Activated naive CD4-positive, alpha-beta T cell (primary cell): ENCODE results near the gene LAMA3.

Experiments
- DNase-seq, 4 experiments: peaks; one replicate each; lab custom pipeline; 2025; lab: John Stamatoyannopoulos, UW

LAMA3 gene

DNA sequence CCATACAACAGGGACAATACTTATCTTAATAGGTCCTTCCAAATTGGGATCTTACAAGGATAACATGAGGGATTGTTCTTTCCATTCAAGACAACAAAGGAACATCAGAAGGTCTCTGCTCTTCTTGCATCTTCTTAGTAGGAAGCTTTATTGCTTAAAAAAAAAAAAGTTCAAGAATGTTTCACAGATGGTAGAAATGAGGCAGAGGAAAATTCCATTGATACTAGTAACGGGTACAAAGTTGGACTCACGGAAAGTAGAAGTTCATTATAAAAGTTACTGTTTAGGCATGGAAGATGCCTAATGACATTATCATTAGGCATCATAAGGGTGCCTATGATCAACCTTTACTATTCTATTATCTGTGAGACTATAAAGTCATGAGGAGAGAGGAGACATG lies 136.2 kb downstream of the LAMA3 start:
- no peak for DNase-seq

DNA sequence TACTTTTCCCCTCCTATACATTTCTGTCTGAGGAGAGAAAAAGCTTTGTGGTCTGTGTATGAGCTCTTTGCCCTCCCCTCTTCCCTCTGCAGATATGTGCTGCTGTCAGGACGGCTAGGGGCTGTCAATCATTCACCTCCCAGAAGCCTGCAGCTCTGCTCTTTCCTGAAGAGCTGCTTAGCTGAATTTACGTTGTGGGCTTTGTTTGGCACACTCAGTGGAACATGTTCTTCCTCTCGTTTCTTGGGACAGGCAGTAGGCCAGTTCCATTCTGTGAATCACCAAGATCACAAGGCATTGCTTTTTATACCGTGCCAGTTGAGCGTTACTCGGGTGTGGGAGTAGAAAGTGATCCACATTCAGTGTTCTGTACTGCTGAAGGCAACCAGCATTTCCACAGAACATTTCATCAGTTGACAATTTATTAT lies 136.7 kb downstream of the LAMA3 start:
- DNase-seq = no peak

DNA sequence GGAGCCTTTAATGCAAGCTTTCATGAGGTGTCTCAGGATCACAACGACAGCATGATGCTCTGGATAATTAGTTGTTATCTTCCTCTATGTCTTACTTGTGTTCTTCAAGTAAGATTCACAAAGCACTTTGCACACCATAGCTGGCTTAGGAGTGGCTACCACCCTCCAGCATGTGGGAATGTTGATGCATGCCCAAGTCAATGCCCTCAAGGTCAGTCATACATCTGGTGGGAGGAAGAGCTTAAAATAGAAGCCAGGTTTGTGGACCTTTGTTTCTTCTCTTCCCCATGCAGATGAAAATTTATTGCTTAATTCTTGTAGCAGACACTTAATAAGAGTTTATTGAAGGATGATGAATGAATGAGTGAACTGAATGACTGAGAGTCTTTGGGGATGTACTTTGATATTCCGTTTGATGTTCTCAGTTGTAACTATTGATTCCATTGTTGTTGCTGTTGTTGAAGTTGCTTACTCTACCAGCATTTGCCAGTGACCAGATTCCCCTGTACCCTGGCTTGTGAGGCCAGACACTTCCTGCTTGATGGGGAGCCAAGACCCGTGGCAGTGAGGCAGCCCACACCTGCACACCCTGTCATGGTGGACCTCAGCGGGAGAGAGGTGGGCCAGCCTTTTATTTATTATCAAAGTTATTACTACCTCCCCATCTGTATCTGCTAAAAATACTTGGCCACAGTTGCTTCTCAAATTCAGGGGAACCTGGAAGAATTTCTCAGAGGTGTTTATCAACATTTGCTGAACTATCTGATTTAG lies 137.8 kb downstream of the LAMA3 start:
- DNase-seq = no peak

GRCh38 chr18:23827681-23828080 lies 138.4 kb downstream of the LAMA3 start:
- no peak for DNase-seq

DNA sequence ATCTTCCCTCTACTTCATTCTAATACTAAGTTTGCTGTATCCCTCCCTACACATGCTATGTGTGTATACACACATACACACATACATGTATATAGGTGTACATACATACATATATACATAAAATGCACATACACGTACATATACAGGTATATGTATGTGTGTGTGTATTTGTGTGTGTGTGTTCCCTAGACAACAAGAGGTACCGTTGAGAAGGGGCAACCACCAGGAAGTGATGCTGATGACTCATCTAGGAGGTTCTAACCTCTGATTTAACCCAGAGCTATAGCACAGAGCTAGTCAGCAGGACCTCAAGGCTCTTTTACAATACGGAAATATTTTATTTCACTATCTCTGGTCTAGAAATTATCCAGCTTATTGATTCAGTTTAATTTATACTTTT lies 139.2 kb downstream of the LAMA3 start:
- DNase-seq = no peak

DNA sequence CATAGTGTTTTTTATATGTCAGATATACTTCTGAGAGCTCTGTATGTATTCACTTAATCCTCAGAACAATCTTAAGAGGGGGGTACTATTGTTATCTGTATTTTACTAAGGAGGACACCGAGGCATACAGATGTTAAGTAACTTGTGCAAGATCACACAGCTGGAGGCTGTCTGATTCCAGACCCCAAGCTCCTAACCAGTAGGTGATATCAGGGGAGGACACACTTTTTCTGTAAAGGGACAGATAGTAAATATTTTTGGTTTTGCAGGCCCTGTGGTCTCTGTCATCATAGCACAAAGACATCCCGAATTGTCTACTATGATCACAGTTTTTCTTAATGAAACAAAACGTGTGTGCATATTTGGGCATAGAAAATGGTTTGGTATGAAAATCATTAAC lies 143.7 kb downstream of the LAMA3 start:
- DNase-seq = no peak

GRCh38 chr18:23833714-23834113 lies 144.5 kb downstream of the LAMA3 start:
- DNase-seq = no peak

GRCh38 chr18:23835091-23835490 lies 145.8 kb downstream of the LAMA3 start:
- no peak for DNase-seq

DNA sequence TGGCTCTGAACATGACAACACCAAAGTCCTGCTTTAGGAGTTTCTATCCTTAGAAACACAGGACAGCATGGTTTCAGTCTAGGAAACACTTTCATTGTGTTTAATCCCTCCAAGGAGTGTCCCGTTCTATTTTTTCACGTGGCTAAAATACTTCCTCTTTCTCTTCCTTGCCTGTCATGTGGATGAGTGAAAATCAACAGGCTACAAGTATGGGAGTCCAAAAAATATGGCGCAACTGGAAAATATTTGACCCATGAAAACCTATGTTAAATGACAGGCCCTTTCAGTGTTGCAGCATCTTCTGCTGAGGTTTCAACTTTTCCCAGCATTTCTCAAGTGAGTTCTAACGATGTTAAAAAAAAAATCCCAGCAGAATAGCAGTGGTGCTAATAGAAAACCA lies 146.3 kb downstream of the LAMA3 start:
- DNase-seq = no peak

GRCh38 chr18:23837591-23837990 lies 148.3 kb downstream of the LAMA3 start:
- DNase-seq = no peak

- DNase-seq = no peak
These were observed 149.0 kb downstream of the LAMA3 start for GRCh38 chr18:23838233-23838632.

- DNase-seq = no peak
These were observed 149.6 kb downstream of the LAMA3 start for GRCh38 chr18:23838801-23839366.

DNA sequence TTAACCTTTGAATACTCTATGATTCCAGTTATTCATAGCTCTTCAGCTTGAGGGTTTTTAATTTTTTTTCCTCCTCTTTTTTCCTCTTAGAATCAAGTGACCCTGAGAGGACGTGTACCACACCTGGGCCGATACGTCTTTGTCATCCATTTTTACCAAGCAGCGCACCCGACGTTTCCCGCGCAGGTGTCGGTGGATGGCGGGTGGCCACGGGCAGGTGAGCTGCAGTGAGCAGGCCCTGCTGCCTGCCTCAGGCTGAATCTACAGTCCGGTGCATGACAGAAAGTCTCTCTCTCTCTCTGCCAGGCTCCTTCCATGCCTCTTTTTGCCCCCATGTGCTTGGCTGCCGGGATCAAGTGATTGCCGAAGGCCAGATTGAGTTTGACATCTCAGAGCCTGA lies 153.1 kb downstream of the LAMA3 start:
- DNase-seq = no peak

- DNase-seq = no peak
These were observed 155.9 kb downstream of the LAMA3 start for GRCh38 chr18:23844991-23845680.

DNA sequence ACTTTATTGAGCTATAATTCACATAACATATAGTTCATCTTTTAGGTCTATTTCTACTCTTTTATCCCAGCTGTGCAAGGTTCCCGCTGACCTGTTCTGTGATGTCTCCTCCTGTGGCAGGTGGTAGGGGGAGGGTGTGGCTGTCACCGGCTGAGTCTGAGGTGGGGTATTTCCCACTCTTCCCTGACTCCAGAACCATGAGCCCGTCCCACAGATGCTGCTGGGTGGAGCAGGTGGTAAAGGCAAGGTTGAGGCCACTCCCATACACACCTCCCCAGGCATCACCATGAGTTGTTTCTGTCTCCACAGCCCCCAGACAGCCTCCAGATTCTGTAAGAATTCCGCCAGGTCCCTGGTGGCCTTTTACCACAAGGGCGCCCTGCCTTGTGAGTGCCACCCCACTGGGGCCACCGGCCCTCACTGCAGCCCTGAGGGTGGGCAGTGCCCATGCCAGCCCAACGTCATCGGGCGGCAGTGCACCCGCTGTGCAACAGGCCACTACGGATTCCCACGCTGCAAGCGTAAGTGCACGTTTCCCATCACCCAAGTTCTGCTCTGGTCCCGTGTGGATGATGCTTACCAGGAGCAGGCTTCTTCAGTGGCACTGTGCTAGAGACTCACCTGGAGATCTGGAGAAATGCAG lies 156.9 kb downstream of the LAMA3 start:
- no peak for DNase-seq

DNA sequence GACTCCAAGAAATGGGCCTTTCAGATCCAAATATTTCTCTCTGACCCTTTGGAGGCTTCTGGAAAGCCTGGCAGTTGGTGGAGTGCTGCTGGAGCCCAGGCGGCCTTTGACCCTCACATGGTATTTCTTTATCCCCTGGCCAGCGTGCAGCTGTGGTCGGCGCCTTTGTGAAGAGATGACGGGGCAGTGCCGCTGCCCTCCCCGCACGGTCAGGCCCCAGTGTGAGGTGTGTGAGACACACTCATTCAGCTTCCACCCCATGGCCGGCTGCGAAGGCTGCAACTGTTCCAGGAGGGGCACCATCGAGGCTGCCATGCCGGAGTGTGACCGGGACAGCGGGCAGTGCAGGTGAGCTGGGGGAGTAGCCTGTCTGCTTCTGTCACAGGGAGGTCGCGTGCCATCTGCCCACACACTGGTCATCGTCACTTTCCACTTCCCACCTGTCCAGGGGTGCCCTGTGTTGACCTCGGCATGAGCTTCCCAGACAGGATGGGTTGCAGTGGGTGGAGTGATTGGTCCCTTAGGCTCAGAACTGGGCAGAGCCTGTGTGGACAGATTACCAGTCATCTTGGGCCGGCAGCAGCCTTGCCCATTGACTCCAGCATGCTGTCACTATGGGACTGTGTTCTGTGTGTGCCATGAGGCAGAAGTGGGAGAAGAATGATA lies 158.2 kb downstream of the LAMA3 start:
- DNase-seq = no peak

- DNase-seq = no peak
These were observed 159.9 kb downstream of the LAMA3 start for GRCh38 chr18:23849141-23849540.

DNA sequence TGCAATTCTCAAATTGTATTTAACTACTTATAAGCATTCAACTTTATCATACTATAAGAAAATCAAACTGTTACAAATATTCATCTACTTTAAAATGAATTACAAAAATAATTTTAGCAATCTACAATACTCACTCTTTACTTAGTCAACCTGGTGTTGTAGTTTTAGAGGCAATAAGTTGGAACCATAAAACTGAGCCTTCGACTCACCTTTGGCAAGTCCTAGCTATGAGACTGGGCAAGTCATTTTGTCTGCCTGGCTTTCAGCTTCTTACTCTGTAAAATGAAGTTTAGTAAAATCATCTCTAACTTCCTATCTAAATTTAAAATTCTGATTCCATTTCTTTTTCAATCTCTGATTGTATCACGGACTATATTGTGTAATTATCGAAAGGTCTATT lies 161.0 kb downstream of the LAMA3 start:
- DNase-seq = no peak

GRCh38 chr18:23851470-23852002 lies 162.3 kb downstream of the LAMA3 start:
- no peak for DNase-seq

GRCh38 chr18:23852236-23853045 lies 163.2 kb downstream of the LAMA3 start:
- no peak for DNase-seq
